Activated CD4-positive, alpha-beta memory T cell treated with anti-CD3 and anti-CD28 coated beads, Interleukin-2, amount 10 ng/mL, durations not matched to agents 7 days and 5 days (primary cell): ENCODE data around the gene FNBP1. TPM values are rescaled to one million over a fixed set of nuclear protein-coding genes. Genes with fewer than 3 reads are reported as not detected.

Source experiments
- CTCF ChIA-PET: fragments of 350-600 bp; sonication (Branson Sonifier 250); formaldehyde crosslinking; loops from one replicate; lab custom pipeline; 2021; ENCODE audit warnings: antibody characterized with exemption, inconsistent platforms; lab: Charles Lee
- POLR2A ChIA-PET: fragments of 350-600 bp; sonication (Branson Sonifier 250); formaldehyde crosslinking; loops from one replicate; lab custom pipeline; 2021; ENCODE audit warnings: antibody characterized with exemption; lab: Charles Lee
- DNase-seq: peaks from one replicate; pipeline ENCODE4 v3.0.0-alpha.2; 2020
- H3K27ac Mint-ChIP-seq: one replicate; pipeline ENCODE4 v1.8.0; 2021; ENCODE audit warnings: mild to moderate bottlenecking, mixed read lengths
- H3K27me3 Mint-ChIP-seq: one replicate; pipeline ENCODE4 v1.8.0; 2021; ENCODE audit warnings: mixed read lengths
- H3K36me3 Mint-ChIP-seq: one replicate; pipeline ENCODE4 v1.8.0; 2021; ENCODE audit warnings: low read depth, mixed read lengths
- H3K4me1 Mint-ChIP-seq: one replicate; pipeline ENCODE4 v1.8.0; 2021; ENCODE audit warnings: mixed read lengths
- H3K4me3 Mint-ChIP-seq: one replicate; pipeline ENCODE4 v1.8.0; 2021; ENCODE audit warnings: mild to moderate bottlenecking, mixed read lengths
- H3K9me3 Mint-ChIP-seq: one replicate; pipeline ENCODE4 v1.8.0; 2021; ENCODE audit warnings: mixed read lengths
- total RNA-seq, 2 experiments: library from RNA; stranded (reverse); gene quantifications; one replicate each; pipeline ENCODE4 v1.2.3, GENCODE V29; 2021

The FNBP1 gene
- total RNA-seq, 2 experiments from 2014 or later = 208 to 213 TPM

DNA sequence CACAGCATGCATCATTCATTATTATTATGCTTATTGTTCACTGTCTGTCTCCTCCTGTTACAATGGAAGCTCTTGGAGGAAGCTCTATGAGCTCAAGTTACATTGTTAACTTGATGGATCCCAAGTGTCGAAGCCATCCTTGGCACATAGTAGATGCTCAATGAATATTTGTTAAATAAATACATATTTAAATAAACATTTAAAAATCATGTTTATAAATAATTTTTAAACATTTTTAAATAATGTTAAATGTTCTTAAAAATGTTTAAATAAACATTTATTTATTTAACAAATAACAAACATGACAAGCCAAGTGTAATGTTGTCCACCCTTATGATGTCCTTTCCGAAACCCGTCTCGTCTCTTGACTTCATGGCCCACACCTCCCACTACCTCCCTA is 138.3 kb downstream of the FNBP1 start:
- H3K36me3 Mint-ChIP-seq = peaks cover 87% of the 10 kb centered on the region
- CTCF ChIA-PET = interaction anchor here (0.9 kb wide), 1 partner anchor 10 kb away, joined by 5 read pairs; no protein-coding TSS in a partner anchor

DNA sequence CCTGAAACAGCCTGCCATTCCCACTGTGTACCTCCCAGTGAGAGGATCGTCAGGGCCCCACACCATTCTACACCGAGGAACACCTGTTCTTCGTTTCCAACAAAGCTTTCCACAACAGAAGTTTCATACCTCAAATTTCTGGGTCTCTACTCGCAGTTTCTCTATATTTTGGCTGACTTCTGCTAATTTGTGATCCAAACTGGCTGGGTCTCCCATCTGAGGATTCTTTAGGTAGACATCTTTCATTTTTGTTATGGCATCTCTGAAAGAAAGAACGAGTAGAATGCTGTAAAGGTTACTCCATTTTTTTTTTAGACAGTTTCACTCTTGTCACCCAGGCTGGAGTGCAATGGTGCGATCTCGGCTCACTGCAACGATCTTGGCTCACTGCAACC is 140.3 kb downstream of the FNBP1 start:
- Mint-ChIP-seq H3K4me3 (no peak overlapping the region), H3K9me3 (no peaks in the 10 kb centered on the region), H3K4me1 (peaks cover 58% of the 10 kb centered on the region), H3K27me3 (no peaks in the 10 kb centered on the region), H3K36me3 (peaks cover 85% of the 10 kb centered on the region), H3K27ac (peak overlapping the region; percentile 62)
- ChIA-PET POLR2A (interaction anchor here (2.4 to 6.2 kb wide), 2 partner anchors 11 to 16 kb away, joined by 14 to 69 read pairs; no protein-coding TSS in a partner anchor), CTCF (interaction anchor here (0.6 kb wide), 1 partner anchor 21 kb away, joined by 5 read pairs; no protein-coding TSS in a partner anchor)
- DNase-seq = no peak

More for the DNA sequence above, 138.3 kb downstream of the FNBP1 start:
- POLR2A ChIA-PET = interaction anchor here (1.0 to 6.2 kb wide), 10 partner anchors 8 to 148 kb away, joined by 3 to 69 read pairs (median 4); partner anchors contain the start of gene GPR107
- Mint-ChIP-seq H3K4me1 (peaks cover 49% of the 10 kb centered on the region), H3K9me3 (no peaks in the 10 kb centered on the region), H3K27me3 (no peaks in the 10 kb centered on the region), H3K4me3 (no peak overlapping the region), H3K27ac (peak overlapping the region; percentile 59)
- no peak for DNase-seq

DNA sequence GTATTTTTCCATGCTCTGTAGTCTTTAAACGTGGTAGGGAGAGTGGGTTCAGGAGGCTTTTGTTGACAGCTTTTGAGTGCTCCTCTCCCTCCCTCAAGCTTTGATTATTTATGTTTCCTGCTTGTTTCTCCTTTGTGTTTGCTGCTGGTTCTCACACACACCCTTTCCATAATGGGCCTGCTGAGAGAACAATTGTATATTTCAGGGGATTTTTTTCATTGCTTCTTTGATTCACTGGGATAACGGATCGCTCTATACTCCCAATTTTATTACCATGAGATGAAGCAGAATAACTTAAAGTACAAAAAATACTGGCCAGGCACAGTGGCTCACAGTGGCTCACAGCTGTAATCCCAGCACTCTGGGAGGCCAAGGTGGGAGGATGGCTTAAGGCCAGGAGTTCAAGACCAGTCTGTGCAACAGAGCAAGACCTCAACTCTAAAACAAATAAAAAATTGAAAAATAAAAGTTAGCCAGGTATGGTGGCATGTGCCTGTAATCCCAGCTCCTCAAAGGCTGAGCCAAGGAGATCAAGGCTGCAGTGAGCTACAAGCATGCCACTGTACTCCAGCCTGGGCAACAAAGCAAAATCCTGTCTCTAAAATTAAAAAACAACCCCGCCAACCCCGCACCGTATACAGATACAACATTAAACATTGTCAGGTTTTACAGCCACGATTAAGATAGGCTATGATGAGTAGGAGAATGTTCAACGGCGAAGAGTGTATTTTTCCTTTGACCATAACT is 140.8 kb downstream of the FNBP1 start:
- H3K9me3 Mint-ChIP-seq = no peaks in the 10 kb centered on the region
- CTCF ChIA-PET = interaction anchor here (0.6 kb wide), 1 partner anchor 22 kb away, joined by 5 read pairs; no protein-coding TSS in a partner anchor
- H3K36me3 Mint-ChIP-seq = peaks cover 85% of the 10 kb centered on the region
- peak overlapping the region; percentile 62 for H3K27ac Mint-ChIP-seq
- H3K4me1 Mint-ChIP-seq = peaks cover 62% of the 10 kb centered on the region
- POLR2A ChIA-PET = interaction anchor here (0.9 to 6.2 kb wide), 3 partner anchors 10 to 16 kb away, joined by 3 to 69 read pairs (median 10); no protein-coding TSS in a partner anchor
- no peak for DNase-seq
- no peak overlapping the region for H3K4me3 Mint-ChIP-seq
- no peaks in the 10 kb centered on the region for H3K27me3 Mint-ChIP-seq

DNA sequence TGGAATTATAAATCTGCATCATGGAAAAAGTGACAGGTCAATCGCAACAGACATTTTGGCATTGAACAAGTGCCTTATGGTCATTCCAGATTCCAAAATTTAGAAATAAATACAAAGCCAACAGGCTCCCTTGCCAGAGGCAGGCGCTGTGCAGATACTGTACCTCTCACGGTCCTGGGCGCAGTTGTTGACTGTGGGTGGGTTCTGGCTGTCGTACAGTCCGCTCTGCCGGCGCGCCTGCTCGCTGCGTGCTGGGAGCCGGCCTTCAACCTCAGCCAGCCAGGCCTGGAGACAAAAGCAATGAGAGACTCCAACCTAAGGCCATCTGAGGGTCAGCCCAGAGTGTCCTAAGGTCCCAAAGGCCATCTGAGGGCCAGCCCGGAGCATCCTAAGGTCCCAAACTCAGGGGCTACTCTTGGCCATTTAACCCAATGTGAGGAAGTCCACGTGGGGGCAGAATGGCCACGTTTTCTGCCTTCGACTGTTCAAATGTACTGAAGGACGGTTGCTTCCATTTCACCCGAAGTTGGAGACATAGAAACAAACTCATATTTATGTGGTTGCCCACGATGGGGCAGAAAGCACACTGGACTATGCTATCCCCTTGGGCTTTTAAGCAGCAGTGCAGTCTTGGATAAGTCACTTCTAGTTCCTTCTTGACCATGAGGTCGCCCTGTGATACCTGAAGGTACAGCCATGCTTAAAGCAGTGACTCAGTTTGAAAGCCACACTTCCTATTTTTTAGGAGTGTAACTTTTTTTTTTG is 142.5 kb downstream of the FNBP1 start:
- H3K27me3 Mint-ChIP-seq = no peaks in the 10 kb centered on the region
- peaks cover 72% of the 10 kb centered on the region for H3K4me1 Mint-ChIP-seq
- POLR2A ChIA-PET = interaction anchor here (1.8 to 6.2 kb wide), 2 partner anchors 9 to 15 kb away, joined by 10 to 69 read pairs; no protein-coding TSS in a partner anchor
- H3K36me3 Mint-ChIP-seq = peaks cover 89% of the 10 kb centered on the region
- no peak overlapping the region for H3K4me3 Mint-ChIP-seq
- CTCF ChIA-PET = no interaction called here
- DNase-seq = no peak
- H3K27ac Mint-ChIP-seq = no peak overlapping the region
- no peaks in the 10 kb centered on the region for H3K9me3 Mint-ChIP-seq

DNA sequence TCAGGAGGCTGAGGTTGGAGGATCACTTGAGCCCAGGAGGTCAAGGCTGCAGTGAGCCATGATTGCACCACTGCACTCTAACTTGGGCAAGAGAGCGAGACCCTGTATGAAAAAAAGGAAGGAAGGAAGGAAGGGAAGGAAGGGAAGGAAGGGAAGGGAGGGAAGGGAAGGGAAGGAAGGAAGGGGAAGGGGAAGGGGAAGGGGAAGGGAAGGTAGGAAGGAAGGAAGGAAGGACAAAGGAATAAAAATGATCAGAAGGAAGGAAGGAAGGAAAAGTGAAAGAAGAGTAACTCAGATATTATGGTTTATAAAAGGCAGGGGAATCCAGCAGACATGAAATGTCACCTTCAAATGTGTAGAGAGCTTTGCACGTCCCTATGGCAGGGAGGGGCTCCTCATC is 143.4 kb downstream of the FNBP1 start:
- Mint-ChIP-seq H3K9me3 (no peaks in the 10 kb centered on the region), H3K4me3 (no peak overlapping the region), H3K36me3 (peaks cover 90% of the 10 kb centered on the region), H3K27me3 (no peaks in the 10 kb centered on the region), H3K4me1 (peaks cover 76% of the 10 kb centered on the region), H3K27ac (peak overlapping the region; percentile 64)
- POLR2A ChIA-PET = no interaction called here
- DNase-seq = no peak
- CTCF ChIA-PET = no interaction called here

DNA sequence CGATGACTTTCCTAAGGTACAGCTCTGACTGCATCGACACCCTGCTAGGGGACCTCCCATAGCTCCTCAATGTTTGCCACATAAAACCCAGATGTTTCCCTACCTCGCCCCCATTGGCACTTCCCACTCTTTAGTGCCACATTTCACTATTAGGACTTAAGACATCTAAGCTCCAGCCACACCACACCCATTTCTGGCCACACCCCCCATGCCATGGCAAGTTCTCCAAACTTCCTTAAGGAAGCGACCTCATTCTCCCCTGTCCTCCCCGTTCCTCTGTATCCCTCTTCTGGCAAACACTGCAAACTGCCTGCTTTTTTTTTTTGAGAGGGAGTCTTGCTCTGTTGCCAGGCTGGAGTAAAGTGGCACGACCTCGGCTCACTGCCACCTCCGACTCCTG is 144.8 kb downstream of the FNBP1 start:
- H3K4me1 Mint-ChIP-seq = peaks cover 78% of the 10 kb centered on the region
- H3K4me3 Mint-ChIP-seq = no peak overlapping the region
- H3K36me3 Mint-ChIP-seq = peaks cover 88% of the 10 kb centered on the region
- H3K27ac Mint-ChIP-seq = peak overlapping the region; percentile 44
- no peak for DNase-seq
- no peaks in the 10 kb centered on the region for H3K9me3 Mint-ChIP-seq
- CTCF ChIA-PET = interaction anchor here (0.7 to 1.0 kb wide), 3 partner anchors 11 to 25 kb away, joined by 3 to 9 read pairs (median 3); no protein-coding TSS in a partner anchor
- POLR2A ChIA-PET = interaction anchor here (1.3 to 2.4 kb wide), 4 partner anchors 9 to 34 kb away, joined by 4 to 13 read pairs (median 6); no protein-coding TSS in a partner anchor
- H3K27me3 Mint-ChIP-seq = no peaks in the 10 kb centered on the region

DNA sequence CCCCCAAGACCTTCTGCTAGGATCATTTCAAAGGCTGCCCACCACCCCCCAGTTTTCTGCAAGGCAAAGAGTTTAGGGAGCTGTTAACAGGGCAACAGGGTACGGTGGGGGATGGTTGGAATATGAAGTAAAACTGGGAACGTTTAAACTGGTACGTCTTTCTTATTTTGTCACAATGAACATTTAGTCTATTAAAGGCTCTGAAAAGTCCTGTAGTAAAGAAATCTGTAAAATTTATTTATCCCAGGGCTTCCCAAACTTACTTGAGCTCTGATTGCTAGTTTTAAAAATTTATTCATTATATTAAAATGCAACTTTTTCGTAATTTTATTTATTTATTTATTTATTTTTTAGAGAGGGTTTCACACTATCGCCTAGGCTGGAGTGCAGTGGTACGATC is 145.7 kb downstream of the FNBP1 start:
- no peak overlapping the region for H3K4me3 Mint-ChIP-seq
- H3K36me3 Mint-ChIP-seq = peaks cover 88% of the 10 kb centered on the region
- ChIA-PET POLR2A (interaction anchor here (0.9 to 2.4 kb wide), 6 partner anchors 9 to 130 kb away, joined by 3 to 13 read pairs (median 4); no protein-coding TSS in a partner anchor), CTCF (interaction anchor here (1.0 to 1.5 kb wide), 2 partner anchors 9 to 26 kb away, joined by 3 read pairs; no protein-coding TSS in a partner anchor)
- peaks cover 80% of the 10 kb centered on the region for H3K4me1 Mint-ChIP-seq
- H3K27ac Mint-ChIP-seq = peak overlapping the region; percentile 100
- no peaks in the 10 kb centered on the region for H3K9me3 Mint-ChIP-seq
- no peak for DNase-seq
- H3K27me3 Mint-ChIP-seq = no peaks in the 10 kb centered on the region

DNA sequence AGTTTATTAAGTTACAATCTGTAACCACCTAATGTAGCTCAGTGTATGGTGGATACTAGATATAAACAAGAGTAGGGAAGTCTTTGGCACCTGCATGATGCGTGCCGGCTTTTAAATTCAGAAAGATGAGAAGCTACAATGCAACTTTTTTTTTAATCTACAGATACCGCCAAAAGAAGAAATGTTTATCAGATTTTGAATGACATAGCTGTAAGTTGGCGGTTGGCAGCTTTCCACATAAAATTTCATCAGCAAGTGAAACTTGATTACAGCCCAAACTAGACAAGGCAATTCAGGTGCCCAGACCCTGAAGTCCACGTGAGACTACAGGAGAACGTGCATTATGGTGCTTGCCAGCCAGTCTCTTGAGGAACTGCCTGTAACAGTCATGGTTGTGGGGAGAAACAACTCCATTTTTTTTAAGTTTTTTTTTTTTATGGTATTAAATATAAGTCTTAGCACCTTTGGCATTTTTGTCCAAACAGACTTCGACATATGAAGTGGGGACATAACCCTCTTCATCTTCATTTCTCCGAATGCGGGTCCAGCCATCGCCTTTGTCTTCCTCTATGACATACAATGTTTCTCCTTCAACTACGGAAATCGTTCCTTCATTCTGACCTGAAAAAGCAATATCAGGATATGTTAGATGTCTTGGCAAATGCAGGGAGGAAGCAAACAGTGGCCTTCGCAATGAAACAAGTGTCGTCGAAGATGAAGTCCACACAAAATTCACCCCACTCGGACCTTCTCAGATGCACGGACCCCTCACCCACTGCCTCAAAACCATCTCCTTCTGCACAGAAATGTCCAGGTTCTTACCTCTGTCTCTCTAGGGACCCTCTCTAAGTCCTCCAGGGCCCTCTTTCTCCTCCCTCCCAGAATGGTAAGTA is 147.4 kb downstream of the FNBP1 start:
- CTCF ChIA-PET = interaction anchor here (0.8 to 1.9 kb wide), 5 partner anchors 9 to 144 kb away, joined by 3 to 6 read pairs (median 3); no protein-coding TSS in a partner anchor
- no peak overlapping the region for H3K4me3 Mint-ChIP-seq

DNA sequence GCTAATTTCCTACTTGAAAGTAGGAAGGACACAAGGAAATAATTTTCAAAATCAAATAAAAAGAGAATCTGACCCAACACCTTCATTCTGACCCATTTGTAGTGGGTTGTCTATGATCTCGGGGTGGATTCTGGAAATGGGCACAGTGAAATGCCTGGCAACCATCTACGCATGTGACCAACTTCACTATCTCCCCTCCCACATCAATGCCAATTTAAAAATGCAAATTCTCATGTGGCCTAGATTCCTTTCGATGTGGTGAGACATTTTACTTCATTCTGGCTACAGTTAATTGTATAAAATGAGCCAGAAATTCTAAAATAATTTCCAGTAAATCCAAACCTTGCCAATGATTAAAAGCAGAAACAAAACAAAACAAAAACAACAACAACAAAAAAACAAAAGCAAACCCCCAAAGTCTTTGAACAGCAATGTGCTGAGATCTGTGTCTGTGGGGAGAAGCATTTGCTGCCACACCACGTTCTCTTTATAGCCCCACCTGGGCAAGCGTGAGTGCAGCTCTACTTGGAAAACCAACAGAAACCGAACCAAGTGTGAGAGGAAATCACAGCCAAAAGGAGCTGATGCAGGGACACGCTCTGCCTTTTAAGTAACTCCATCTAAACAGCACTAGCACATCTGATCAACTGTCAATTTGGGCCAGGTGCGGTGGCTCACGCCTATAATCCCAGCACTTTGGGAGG is 148.7 kb downstream of the FNBP1 start:
- Mint-ChIP-seq H3K4me3 (peak overlapping the region; percentile 31), H3K36me3 (peaks cover 88% of the 10 kb centered on the region), H3K9me3 (no peaks in the 10 kb centered on the region), H3K4me1 (peaks cover 85% of the 10 kb centered on the region), H3K27me3 (no peaks in the 10 kb centered on the region), H3K27ac (peak overlapping the region; percentile 100)
- ChIA-PET CTCF (interaction anchor here (0.6 to 1.9 kb wide), 4 partner anchors 9 to 145 kb away, joined by 3 to 6 read pairs (median 5); no protein-coding TSS in a partner anchor), POLR2A (interaction anchor here (1.0 to 14.4 kb wide), 11 partner anchors 8 to 147 kb away, joined by 3 to 403 read pairs (median 13); partner anchors contain the start of genes C9orf78, FNBP1 and USP20)
- peak; percentile 48 for DNase-seq

More for the DNA sequence above, 147.4 kb downstream of the FNBP1 start:
- Mint-ChIP-seq H3K9me3 (no peaks in the 10 kb centered on the region), H3K27ac (peak overlapping the region; percentile 100), H3K36me3 (peaks cover 90% of the 10 kb centered on the region), H3K27me3 (no peaks in the 10 kb centered on the region), H3K4me1 (peaks cover 84% of the 10 kb centered on the region)
- POLR2A ChIA-PET = interaction anchor here (0.7 to 14.4 kb wide), 13 partner anchors 8 to 145 kb away, joined by 3 to 403 read pairs (median 8); partner anchors contain the start of genes C9orf78, FNBP1 and USP20
- peak; percentile 46 for DNase-seq

DNA sequence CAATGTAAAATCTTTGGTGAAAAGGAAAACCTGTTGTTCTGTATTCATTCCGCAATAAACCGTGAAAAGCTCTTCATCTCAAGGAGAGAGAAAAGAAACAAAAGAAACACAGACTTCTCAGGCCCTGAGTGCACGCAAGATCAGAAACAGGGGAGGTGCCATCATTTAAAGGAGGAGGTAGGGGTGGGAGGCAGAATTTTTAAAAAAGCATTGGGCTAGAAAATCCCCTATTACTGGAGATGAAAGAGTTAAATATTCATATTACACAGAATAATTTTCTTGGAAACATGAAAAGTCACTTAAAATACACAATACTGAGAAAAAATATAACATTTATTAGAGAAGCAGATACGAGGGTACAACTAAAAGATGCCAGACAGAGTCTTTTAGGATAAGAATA is 151.4 kb downstream of the FNBP1 start:
- no peaks in the 10 kb centered on the region for H3K9me3 Mint-ChIP-seq
- H3K27ac Mint-ChIP-seq = peak overlapping the region; percentile 100
- H3K36me3 Mint-ChIP-seq = peaks cover 80% of the 10 kb centered on the region
- peaks cover 95% of the 10 kb centered on the region for H3K4me1 Mint-ChIP-seq
- CTCF ChIA-PET = interaction anchor here (0.5 to 1.6 kb wide), 5 partner anchors 48 to 1238 kb away, joined by 3 to 4 read pairs (median 3); no protein-coding TSS in a partner anchor
- DNase-seq = no peak
- peak overlapping the region; percentile 80 for H3K4me3 Mint-ChIP-seq
- POLR2A ChIA-PET = interaction anchor here (1.0 to 14.4 kb wide), 23 partner anchors 12 to 236 kb away, joined by 3 to 403 read pairs (median 6); partner anchors contain the start of genes C9orf78, FNBP1, GPR107 and USP20
- H3K27me3 Mint-ChIP-seq = no peaks in the 10 kb centered on the region
